HepG2 (cell line): ENCODE measurements around the gene PRRT1B. TPM values are rescaled to one million over a fixed set of nuclear protein-coding genes. Genes with fewer than 3 reads are reported as not detected.
A peak's percentile ranks its signal among the peaks of the same experiment; 100 is the strongest.

Experiments
- ARNT2 ChIP-seq: sonication (generic); formaldehyde crosslinking; IDR thresholded peaks from 2 replicates; pipeline ENCODE4 v1.8.0; 2022; ENCODE audit warnings: mild to moderate bottlenecking, low read depth, missing genetic modification reagents, moderate library complexity
- HDAC6 ChIP-seq: fragments of 200-600 bp; sonication (generic); IDR thresholded peaks from 2 replicates; pipeline ENCODE4 v1.7.0; 2017; ENCODE audit warnings: mild to moderate bottlenecking, antibody characterized with exemption, low read length, low read depth
- KAT2B ChIP-seq: fragments of 150-350 bp; IDR thresholded peaks from 2 replicates; pipeline ENCODE4 v1.6.1; 2014; ENCODE audit warnings: low read depth, low read length, borderline replicate concordance
- MAFF ChIP-seq: IDR thresholded peaks from 2 replicates; pipeline ENCODE4 v1.6.1; 2011; ENCODE audit warnings: low read depth, low read length, improper control_type of control experiment
- MLX ChIP-seq: IDR thresholded peaks from 2 replicates; pipeline ENCODE4 v1.6.1; 2016
- MTA3 ChIP-seq: sonication (generic); formaldehyde crosslinking; IDR thresholded peaks from 2 replicates; pipeline ENCODE4 v1.4.0; 2020; ENCODE audit warnings: missing genetic modification reagents
- NFRKB ChIP-seq: fragments of 450-650 bp; IDR thresholded peaks from 2 replicates; pipeline ENCODE4 v1.6.1; 2017
- PCBP2 ChIP-seq: fragments of 200-400 bp; formaldehyde crosslinking; optimal IDR thresholded peaks from 2 replicates; pipeline ENCODE3; 2018; ENCODE audit warnings: low read length, low read depth; ENCODE audit not compliant: poor library complexity, severe bottlenecking
- SAFB2 ChIP-seq: sonication (generic); formaldehyde crosslinking; IDR thresholded peaks from 2 replicates; pipeline ENCODE4 v1.5.1; 2020; ENCODE audit warnings: missing genetic modification reagents, low read depth, mild to moderate bottlenecking, borderline replicate concordance
- TCF7L2 ChIP-seq: IDR thresholded peaks from 2 replicates; pipeline ENCODE4 v1.6.1; 2011; ENCODE audit warnings: mild to moderate bottlenecking, low read depth, low read length, moderate library complexity
- THRA ChIP-seq: sonication (generic); formaldehyde crosslinking; IDR thresholded peaks from 2 replicates; pipeline ENCODE4 v1.4.0; 2020; ENCODE audit warnings: missing genetic modification reagents, borderline replicate concordance
- ZBTB8A ChIP-seq: sonication (generic); formaldehyde crosslinking; IDR thresholded peaks from 2 replicates; pipeline ENCODE4 v1.4.0; 2020; ENCODE audit warnings: mild to moderate bottlenecking, low read depth, missing genetic modification reagents, borderline replicate concordance
- ZFP90 ChIP-seq: sonication (generic); formaldehyde crosslinking; IDR thresholded peaks from 2 replicates; pipeline ENCODE4 v1.8.0; 2022; ENCODE audit warnings: missing genetic modification reagents, mild to moderate bottlenecking, inconsistent platforms, borderline replicate concordance
- ZNF121 ChIP-seq: sonication (generic); formaldehyde crosslinking; IDR thresholded peaks from 2 replicates; pipeline ENCODE4 v1.5.0; 2020; ENCODE audit warnings: mild to moderate bottlenecking, missing genetic modification reagents
- ZNF138 ChIP-seq: sonication (generic); formaldehyde crosslinking; IDR thresholded peaks from 2 replicates; pipeline ENCODE4 v1.5.0; 2020; ENCODE audit warnings: mild to moderate bottlenecking, low read depth, missing genetic modification reagents
- ZNF296 ChIP-seq: sonication (generic); formaldehyde crosslinking; conservative IDR thresholded peaks from 2 replicates; pipeline ENCODE4 v1.5.0; 2020; ENCODE audit warnings: mild to moderate bottlenecking, missing genetic modification reagents
- ZNF3 ChIP-seq: IDR thresholded peaks from 2 replicates; pipeline ENCODE4 v1.7.0; 2017; ENCODE audit warnings: inconsistent platforms
- ZNF430 ChIP-seq: sonication (generic); formaldehyde crosslinking; IDR thresholded peaks from 2 replicates; pipeline ENCODE4 v1.9.0; 2021; ENCODE audit warnings: mild to moderate bottlenecking, missing genetic modification reagents
- ZNF484 ChIP-seq: sonication (generic); formaldehyde crosslinking; IDR thresholded peaks from 2 replicates; pipeline ENCODE4 v1.5.1; 2020; ENCODE audit warnings: mild to moderate bottlenecking, low read depth, missing genetic modification reagents, borderline replicate concordance
- ZNF644 ChIP-seq: IDR thresholded peaks from 2 replicates; pipeline ENCODE4 v1.6.1; 2016; ENCODE audit warnings: low read depth
- ZNF652 ChIP-seq: IDR thresholded peaks from 2 replicates; pipeline ENCODE4 v1.6.1; 2016; ENCODE audit warnings: low read depth, borderline replicate concordance
- ZNF687 ChIP-seq: sonication (generic); formaldehyde crosslinking; IDR thresholded peaks from 2 replicates; pipeline ENCODE4 v1.5.1; 2020; ENCODE audit warnings: mild to moderate bottlenecking, missing genetic modification reagents, moderate library complexity
- ZNF746 ChIP-seq: sonication (generic); formaldehyde crosslinking; IDR thresholded peaks from 2 replicates; pipeline ENCODE4 v1.8.0; 2022; ENCODE audit warnings: mild to moderate bottlenecking, missing genetic modification reagents
- ZNF781 ChIP-seq: sonication (generic); formaldehyde crosslinking; IDR thresholded peaks from 2 replicates; pipeline ENCODE4 v1.5.1; 2020; ENCODE audit warnings: borderline replicate concordance, mild to moderate bottlenecking, missing genetic modification reagents; ENCODE audit errors: not compliant biosample characterization
- ZSCAN31 ChIP-seq: sonication (generic); formaldehyde crosslinking; IDR thresholded peaks from 2 replicates; pipeline ENCODE4 v1.5.0; 2020; ENCODE audit warnings: low read depth, mild to moderate bottlenecking, missing genetic modification reagents
- polyA plus RNA-seq, 8 experiments: library from polyadenylated mRNA; depleted of rRNA in 3 of 8; stranded (reverse) in 7 of 8; unstranded in 1 of 8; fragments of >200 nt; fragmentation: Illumina TruSeq in 4 of 8; extraction: Trizol in 4 of 8; gene quantifications; 2 replicates each; pipeline versions ENCODE4 v1.2.1 to v1.2.3, GENCODE V29; 2011 to 2016; ENCODE audit warnings: low read depth in 4 of 8, missing spikeins in 1 of 8, mixed read lengths in 1 of 8; ENCODE audit not compliant: insufficient read depth in 1 of 8
- total RNA-seq, 5 experiments: library from RNA; depleted of rRNA; stranded (reverse); fragments of >200 nt; fragmentation: Illumina TruSeq; extraction: Trizol; gene quantifications; 2 replicates each; pipeline ENCODE4 v1.2.3, GENCODE V29; 2016; ENCODE audit warnings: low read depth in 1 of 5

The PRRT1B gene
- total and polyA plus RNA-seq, 2 of the 13 experiments (the other 11 are each of a cell fraction or from before 2014, with no cell fraction given), result not detected

GRCh38 chr9:131502781-131503625, 42.3 kb upstream of the PRRT1B start, which contains the start of gene POMT1 (continued):
- TF ChIP-seq NFRKB (no peak), THRA (CRISPR knock-in tag) (no peak), ZNF644 (CRISPR knock-in tag) (no peak), ARNT2 (CRISPR knock-in tag) (0 out of 2 replicates have a peak, but pooled peaks have one; percentile 37), ZNF484 (no peak), ZNF296 (CRISPR knock-in tag) (no peak), ZNF3 (CRISPR knock-in tag) (no peak), ZNF430 (no peak), HDAC6 (no peak), ZBTB8A (CRISPR knock-in tag) (no peak), SAFB2 (CRISPR knock-in tag) (peak; percentile 25; the same call in 1 of the 2 replicates), KAT2B (no peak), MLX (CRISPR knock-in tag) (no peak), PCBP2 (no peak), ZNF138 (CRISPR knock-in tag) (no peak), ZSCAN31 (CRISPR knock-in tag) (no peak), MAFF (no peak), ZNF781 (no peak), ZNF652 (no peak), ZNF121 (0 out of 2 replicates have a peak, but pooled peaks have one; percentile 19), ZFP90 (peak; percentile 85; the same call in 1 of the 2 replicates), MTA3 (CRISPR knock-in tag) (no peak), ZNF746 (CRISPR knock-in tag) (no peak), ZNF687 (peak; percentile 92), TCF7L2 (no peak)
